MV-4-11 (cell line): ENCODE measurements around the gene HOXA13.

Experiments used
- DNase-seq: peaks from one replicate; lab custom pipeline; 2025; lab: John Stamatoyannopoulos, UW

HOXA13 gene

GRCh38 chr7:27170426-27171324 is 29.2 kb downstream of the HOXA13 start:
- no peak for DNase-seq

DNA sequence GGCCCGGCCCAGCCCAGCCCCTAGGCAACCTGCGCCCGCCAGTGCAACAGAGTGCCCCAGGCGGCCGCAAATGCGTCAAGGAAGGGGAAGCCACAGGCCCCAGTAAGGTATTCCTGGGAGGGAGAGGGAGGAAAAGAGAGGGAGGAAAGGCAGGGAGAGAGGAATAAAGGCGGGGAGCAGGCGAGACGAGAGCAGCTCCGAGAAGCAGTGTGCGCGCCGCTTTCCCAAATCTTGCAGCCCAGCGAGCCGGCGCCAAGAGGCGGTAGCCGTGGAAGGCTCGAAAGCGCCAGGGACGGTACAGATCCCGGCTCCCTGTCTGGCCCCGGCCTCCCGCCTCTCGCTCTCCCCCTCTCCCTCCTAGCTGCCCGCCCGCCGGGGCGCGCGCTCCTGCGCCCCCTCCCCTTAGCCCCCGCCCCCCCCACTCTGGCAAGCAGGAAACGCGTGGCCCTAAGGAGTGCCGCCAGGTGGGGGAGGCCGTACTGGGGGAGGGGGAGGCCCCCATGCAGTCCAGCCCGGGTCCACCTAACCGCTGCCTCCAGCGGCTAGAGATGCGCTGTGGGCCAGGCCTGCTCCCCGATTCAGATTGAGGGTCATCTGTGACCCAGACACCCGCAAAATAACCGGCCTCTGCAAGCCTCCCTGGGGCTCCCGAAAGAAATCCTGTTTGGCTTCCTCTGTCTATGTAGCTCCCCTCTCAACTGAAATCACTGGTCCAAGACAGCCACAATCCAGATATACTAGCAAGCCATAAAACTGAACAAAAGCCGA is 30.0 kb downstream of the HOXA13 start:
- DNase-seq, result no peak

DNA sequence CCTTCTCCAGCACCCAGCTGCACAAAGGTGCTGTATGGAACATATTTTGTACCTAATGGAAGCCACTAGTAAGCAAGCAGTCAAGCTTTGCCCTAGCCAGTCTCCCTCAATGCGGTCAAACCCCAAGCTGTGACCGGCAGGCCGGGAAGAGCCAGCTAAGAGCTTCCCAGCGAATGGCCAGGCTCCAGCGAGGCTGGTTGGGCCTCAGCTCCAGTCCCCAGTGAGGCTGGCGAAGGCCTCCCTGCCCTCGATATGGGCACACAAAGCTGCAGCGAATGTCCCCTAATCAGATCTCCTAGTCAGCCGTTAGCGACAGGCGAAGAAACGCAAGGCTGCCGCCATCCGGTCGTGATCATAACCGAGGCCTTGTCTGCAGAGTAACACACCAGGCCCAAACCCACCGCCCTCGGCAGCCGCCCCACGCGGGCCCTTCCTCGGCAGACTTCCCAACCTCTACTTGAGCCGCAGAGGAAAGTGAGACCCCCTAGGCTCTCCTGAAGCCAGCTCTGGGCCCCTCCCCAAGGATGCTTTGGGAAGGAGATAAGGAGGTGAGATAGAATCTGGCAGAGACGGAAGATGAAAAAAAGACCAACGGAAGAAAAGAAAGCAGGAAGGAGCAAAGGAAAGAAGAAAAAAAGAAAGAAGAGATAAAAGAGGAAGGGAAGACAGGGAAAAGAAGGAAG is 31.5 kb downstream of the HOXA13 start:
- DNase-seq, result peak; percentile 49

DNA sequence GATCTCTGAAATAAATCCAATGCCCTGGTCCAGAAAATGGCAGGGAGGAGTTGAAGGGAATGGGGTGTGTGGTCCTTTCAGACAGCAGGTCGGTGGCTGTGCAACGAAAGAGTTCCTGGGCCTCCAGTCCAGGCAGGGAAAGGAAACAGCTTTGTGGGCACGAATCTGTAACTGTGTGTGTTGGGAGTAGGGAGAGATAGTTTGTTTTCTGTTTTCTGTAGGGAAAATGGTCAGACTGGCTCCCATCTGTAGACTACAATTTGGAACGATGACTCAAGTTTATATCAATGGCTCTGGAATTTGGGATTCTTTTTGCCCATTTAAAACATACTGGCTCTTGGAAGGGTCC is 32.0 kb downstream of the HOXA13 start:
- no peak for DNase-seq

- peak; percentile 66 for DNase-seq
These were observed 33.1 kb downstream of the HOXA13 start for GRCh38 chr7:27166531-27167505.

- DNase-seq, result no peak
These were observed 33.8 kb downstream of the HOXA13 start for GRCh38 chr7:27165996-27166530.

GRCh38 chr7:27165089-27165995 is 34.5 kb downstream of the HOXA13 start, which contains the start of gene HOXA9:
Gene HOXA9, minus strand, starts transcription at chr7:27165537. Its CDS starts 80 bp downstream, at chr7:27165457.
- DNase-seq, result peak; percentile 84

DNA sequence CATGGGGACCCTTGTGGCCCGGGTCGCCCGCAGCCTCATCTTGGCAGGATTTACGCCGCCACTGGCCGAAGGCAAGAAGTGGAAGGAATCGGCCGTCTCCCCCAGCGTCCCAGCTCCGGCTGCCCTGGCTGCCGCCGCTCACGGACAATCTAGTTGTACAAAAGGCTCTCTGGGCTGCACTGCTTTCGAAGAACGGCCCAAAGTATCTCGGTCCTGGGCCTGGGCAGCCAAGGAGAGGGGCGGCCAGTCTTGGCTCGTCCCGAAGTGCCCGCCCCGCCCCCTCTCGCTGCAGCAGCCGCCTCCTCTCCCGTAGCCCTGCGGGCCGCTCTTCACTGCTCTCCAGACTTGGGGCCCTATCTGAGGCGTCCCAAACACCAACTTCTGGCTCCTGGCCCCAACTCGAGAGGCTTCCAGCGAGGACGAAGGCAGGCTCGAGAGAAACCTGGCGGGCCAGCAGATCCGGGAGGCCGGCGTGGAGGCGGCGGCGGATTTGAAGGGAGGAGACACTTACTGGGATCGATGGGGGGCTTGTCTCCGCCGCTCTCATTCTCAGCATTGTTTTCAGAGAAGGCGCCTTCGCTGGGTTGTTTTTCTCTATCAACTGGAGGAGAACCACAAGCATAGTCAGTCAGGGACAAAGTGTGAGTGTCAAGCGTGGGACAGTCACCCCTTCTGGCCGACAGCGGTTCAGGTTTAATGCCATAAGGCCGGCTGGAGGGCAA is 35.4 kb downstream of the HOXA13 start:
- no peak for DNase-seq

GRCh38 chr7:27164045-27164366 is 35.9 kb downstream of the HOXA13 start:
- no peak for DNase-seq

DNA sequence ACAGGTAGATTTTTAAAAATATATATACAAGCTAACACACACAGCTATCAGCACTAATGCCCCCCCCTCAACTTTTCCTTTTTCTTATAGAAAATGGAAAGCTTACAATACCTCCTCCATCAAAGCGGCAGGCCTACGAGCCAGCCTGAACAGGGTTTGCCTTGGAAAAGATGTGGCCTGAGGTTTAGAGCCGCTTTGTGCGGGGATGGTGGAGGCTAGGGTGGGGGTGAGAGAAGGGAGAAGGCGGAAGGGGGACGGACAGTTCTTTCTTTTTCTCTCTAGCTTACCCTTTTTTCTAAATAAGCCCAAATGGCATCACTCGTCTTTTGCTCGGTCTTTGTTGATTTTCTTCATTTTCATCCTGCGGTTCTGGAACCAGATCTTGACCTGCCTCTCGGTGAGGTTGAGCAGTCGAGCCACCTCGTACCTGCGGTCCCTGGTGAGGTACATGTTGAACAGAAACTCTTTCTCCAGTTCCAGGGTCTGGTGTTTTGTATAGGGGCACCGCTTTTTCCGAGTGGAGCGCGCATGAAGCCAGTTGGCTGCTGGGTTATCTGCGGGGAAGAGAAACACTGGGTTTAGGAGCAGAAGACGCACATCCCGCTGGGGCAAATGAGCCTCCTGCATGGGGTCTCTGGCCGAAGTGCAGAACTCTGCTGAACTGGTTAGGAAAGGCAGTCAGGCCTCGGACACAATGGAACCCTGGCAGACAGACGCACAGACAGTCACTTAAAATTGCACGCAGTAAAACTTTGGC is 36.4 kb downstream of the HOXA13 start:
- no peak for DNase-seq

DNA sequence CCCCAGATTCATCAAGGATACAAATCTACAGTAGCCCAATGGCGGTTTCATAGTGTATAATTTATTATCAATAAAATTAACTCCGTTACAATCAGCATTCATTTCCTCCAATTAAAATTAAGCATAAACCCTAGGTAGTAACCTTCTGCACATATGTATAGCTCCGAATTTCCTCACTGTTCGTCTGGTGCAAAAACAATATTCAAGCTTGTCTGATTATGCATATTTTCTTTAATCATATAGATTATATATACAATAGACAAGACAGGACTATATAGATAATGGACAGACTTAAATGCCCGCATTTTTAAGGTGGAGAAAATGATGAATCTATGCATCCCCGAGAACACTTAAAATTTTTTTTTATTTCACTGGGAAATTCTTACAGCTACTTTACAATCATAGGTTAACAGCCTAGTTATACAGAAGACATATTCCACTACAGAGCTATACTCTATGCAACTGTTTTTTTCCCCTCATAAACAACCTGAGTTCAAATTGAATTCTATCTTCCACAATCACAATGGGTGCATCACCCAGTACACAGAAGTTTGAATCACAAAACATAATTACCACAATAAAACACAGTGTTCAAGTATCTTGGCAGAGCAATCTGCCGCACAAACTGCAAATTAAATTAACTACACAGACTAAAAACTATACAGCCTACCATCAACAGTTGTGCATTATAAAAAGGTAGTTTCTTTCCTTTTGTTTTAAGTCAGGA is 37.2 kb downstream of the HOXA13 start:
- DNase-seq, result no peak

- no peak for DNase-seq
These were observed 38.0 kb downstream of the HOXA13 start for GRCh38 chr7:27161721-27162560.

- DNase-seq, result peak; percentile 79
These were observed 38.6 kb downstream of the HOXA13 start for GRCh38 chr7:27161214-27161720.

- DNase-seq, result peak; percentile 70
These were observed 39.2 kb downstream of the HOXA13 start for GRCh38 chr7:27160546-27161213.

- no peak for DNase-seq
These were observed 39.7 kb downstream of the HOXA13 start for GRCh38 chr7:27160145-27160545.
